ENCODE results near the gene EIF3F. TPM values are rescaled to one million over a fixed set of nuclear protein-coding genes. Genes with fewer than 3 reads are reported as not detected.

The EIF3F gene
- total RNA-seq, 1 donor from 2014 or later, result 515 TPM

DNA sequence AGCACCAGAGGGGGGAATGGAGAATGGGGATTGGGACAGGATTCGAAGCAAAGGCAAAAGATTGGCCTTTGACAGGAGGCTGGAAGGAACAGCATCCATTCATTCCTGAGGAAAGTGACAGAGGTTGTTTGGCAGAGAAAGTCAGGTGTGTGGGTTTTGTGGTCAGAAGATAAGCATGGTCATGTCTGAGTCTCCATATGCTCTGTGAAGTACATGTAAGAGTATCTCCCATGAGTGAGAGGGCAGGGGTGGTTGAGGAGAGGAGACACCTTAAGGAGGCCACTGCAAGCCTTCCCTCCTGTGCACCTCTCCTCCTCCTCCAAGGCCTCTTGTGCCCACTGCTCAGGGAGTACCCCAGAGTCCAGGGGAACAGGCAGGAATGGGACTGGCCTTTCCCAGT lies 20.0 kb upstream of the EIF3F start:
- Mint-ChIP-seq H3K27ac (ENCODE audit: unreplicated experiment) (no peak overlapping the region), H3K9me3 (ENCODE audit: unreplicated experiment) (no peaks in the 10 kb centered on the region), H3K4me1 (ENCODE audit: unreplicated experiment) (peaks cover 3% of the 10 kb centered on the region), H3K36me3 (ENCODE audit: low read depth, unreplicated experiment) (no peaks in the 10 kb centered on the region), H3K27me3 (ENCODE audit: unreplicated experiment) (peaks cover 2% of the 10 kb centered on the region), H3K4me3 (ENCODE audit: unreplicated experiment) (no peak overlapping the region)
- DNase-seq (ENCODE audit: low spot score), result no peak
- TF ChIP-seq CTCF (IDR thresholded peaks at IDR 0.05; ENCODE audit: unreplicated experiment), result no peak

DNA sequence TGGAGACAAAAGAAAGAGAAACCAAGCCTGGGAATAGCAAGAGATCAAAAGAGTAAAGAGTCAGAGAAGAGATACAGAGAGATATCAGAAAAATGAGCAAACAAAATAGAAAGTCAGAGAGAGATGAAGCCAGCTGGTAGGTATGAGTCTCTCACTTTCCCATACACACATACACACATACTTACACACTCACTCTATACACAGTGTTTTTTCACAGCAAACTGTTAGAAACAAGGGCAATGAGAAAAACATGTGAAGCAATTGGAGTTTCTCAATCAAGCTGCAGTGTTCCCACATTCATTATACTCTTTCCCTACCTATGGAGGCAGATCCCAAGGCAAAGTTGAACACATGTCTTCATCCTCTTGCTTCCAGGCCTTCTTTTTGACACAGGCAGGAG lies 19.3 kb upstream of the EIF3F start:
- Mint-ChIP-seq H3K36me3 (ENCODE audit: low read depth, unreplicated experiment) (no peaks in the 10 kb centered on the region), H3K9me3 (ENCODE audit: unreplicated experiment) (no peaks in the 10 kb centered on the region), H3K4me1 (ENCODE audit: unreplicated experiment) (peaks cover 3% of the 10 kb centered on the region), H3K27ac (ENCODE audit: unreplicated experiment) (no peak overlapping the region), H3K4me3 (ENCODE audit: unreplicated experiment) (no peak overlapping the region), H3K27me3 (ENCODE audit: unreplicated experiment) (peaks cover 2% of the 10 kb centered on the region)
- TF ChIP-seq CTCF (IDR thresholded peaks at IDR 0.05; ENCODE audit: unreplicated experiment), result no peak
- no peak for DNase-seq (ENCODE audit: low spot score)

- Mint-ChIP-seq H3K9me3 (ENCODE audit: unreplicated experiment) (no peaks in the 10 kb centered on the region), H3K4me1 (ENCODE audit: unreplicated experiment) (peaks cover 3% of the 10 kb centered on the region), H3K36me3 (ENCODE audit: low read depth, unreplicated experiment) (no peaks in the 10 kb centered on the region), H3K27ac (ENCODE audit: unreplicated experiment) (no peak overlapping the region), H3K27me3 (ENCODE audit: unreplicated experiment) (peaks cover 2% of the 10 kb centered on the region), H3K4me3 (ENCODE audit: unreplicated experiment) (no peak overlapping the region)
- TF ChIP-seq CTCF (IDR thresholded peaks at IDR 0.05; ENCODE audit: unreplicated experiment), result no peak
- DNase-seq (ENCODE audit: low spot score), result no peak
Observed at GRCh38 chr11:7968686-7969085, 18.5 kb upstream of the EIF3F start.

GRCh38 chr11:7969756-7970646 lies 17.1 kb upstream of the EIF3F start:
- Mint-ChIP-seq H3K9me3 (ENCODE audit: unreplicated experiment) (no peaks in the 10 kb centered on the region), H3K4me1 (ENCODE audit: unreplicated experiment) (no peaks in the 10 kb centered on the region), H3K27me3 (ENCODE audit: unreplicated experiment) (peaks cover 2% of the 10 kb centered on the region), H3K27ac (ENCODE audit: unreplicated experiment) (no peak overlapping the region), H3K36me3 (ENCODE audit: low read depth, unreplicated experiment) (no peaks in the 10 kb centered on the region), H3K4me3 (ENCODE audit: unreplicated experiment) (no peak overlapping the region)
- no peak for DNase-seq (ENCODE audit: low spot score)
- no peak for TF ChIP-seq CTCF (IDR thresholded peaks at IDR 0.05; ENCODE audit: unreplicated experiment)

DNA sequence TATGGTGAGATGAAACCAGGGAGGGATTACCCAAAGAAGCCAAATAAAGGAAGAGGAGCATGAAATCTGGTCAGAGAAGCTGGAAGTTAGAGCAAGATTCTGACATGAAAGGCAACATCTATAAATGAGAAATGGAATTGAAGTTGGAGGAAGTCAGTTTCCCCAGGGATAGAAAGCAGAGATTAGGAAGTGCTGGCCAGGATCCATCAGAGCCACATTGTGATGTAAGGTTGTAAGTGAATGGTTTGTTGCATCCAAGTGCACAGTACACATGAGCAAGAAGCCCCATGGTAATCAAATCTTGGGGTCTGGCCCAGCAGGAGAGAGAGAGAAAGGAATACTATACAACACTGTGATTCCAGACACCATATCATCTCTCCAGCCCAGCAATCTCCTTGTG lies 15.3 kb upstream of the EIF3F start:
- H3K27me3 Mint-ChIP-seq (ENCODE audit: unreplicated experiment), result peaks cover 2% of the 10 kb centered on the region
- H3K9me3 Mint-ChIP-seq (ENCODE audit: unreplicated experiment), result no peaks in the 10 kb centered on the region
- H3K4me1 Mint-ChIP-seq (ENCODE audit: unreplicated experiment), result no peaks in the 10 kb centered on the region
- DNase-seq (ENCODE audit: low spot score), result no peak
- no peak overlapping the region for H3K4me3 Mint-ChIP-seq (ENCODE audit: unreplicated experiment)
- no peak for TF ChIP-seq CTCF (IDR thresholded peaks at IDR 0.05; ENCODE audit: unreplicated experiment)
- H3K36me3 Mint-ChIP-seq (ENCODE audit: low read depth, unreplicated experiment), result no peaks in the 10 kb centered on the region
- no peak overlapping the region for H3K27ac Mint-ChIP-seq (ENCODE audit: unreplicated experiment)
